A673 (cell line): ENCODE results near the gene VDR. TPM values are rescaled to one million over a fixed set of nuclear protein-coding genes. Genes with fewer than 3 reads are reported as not detected.
A peak's percentile ranks its signal among the peaks of the same experiment; 100 is the strongest.

ENCODE experiments used
- BruUV-seq: library from RNA; stranded (reverse); fragments of 400-500 nt; replicated peaks from 2 replicates; lab custom pipeline; 2021; lab: Mats Ljungman, UMichigan
- CTCF ChIA-PET: fragments of 300-600 bp; sonication (Branson Sonifier 250); formaldehyde crosslinking; loops from one replicate; lab custom pipeline; 2022; ENCODE audit warnings: antibody characterized with exemption; lab: Charles Lee
- POLR2A ChIA-PET: fragments of 300-600 bp; sonication (Branson Sonifier 250); formaldehyde crosslinking; loops from one replicate; lab custom pipeline; 2022; ENCODE audit warnings: antibody characterized with exemption; ENCODE audit not compliant: low non-redundant PET; lab: Charles Lee
- DNase-seq: peaks from one replicate; pipeline ENCODE4 v3.0.0-alpha.2; 2015; ENCODE audit warnings: low spot score
- H3K27ac ChIP-seq: fragments of 200-600 bp; sonication (generic); 2 replicates; pipeline ENCODE4 v1.5.1; 2016; ENCODE audit warnings: mixed run types, low read depth, mild to moderate bottlenecking, mixed read lengths, antibody characterized with exemption, low read length; ENCODE audit not compliant: poor library complexity, severe bottlenecking
- H3K27me3 ChIP-seq: fragments of 200-600 bp; sonication (generic); replicated peaks from 2 replicates; pipeline ENCODE4 v1.6.1; 2017; ENCODE audit warnings: mixed run types, low read depth, mild to moderate bottlenecking, mixed read lengths, antibody characterized with exemption, low read length; ENCODE audit not compliant: insufficient read depth, poor library complexity
- H3K36me3 ChIP-seq: fragments of 200-600 bp; sonication (generic); 2 replicates; pipeline ENCODE4 v1.6.1; 2016; ENCODE audit warnings: mixed run types, mild to moderate bottlenecking, mixed read lengths, antibody characterized with exemption, low read length; ENCODE audit not compliant: insufficient read depth, poor library complexity, severe bottlenecking
- H3K4me1 ChIP-seq: fragments of 200-600 bp; sonication (generic); 2 replicates; pipeline ENCODE4 v1.6.1; 2017; ENCODE audit warnings: mixed run types, mild to moderate bottlenecking, mixed read lengths, antibody characterized with exemption, low read length; ENCODE audit not compliant: insufficient read depth, poor library complexity, severe bottlenecking
- H3K4me3 ChIP-seq: fragments of 200-600 bp; sonication (generic); 2 replicates; pipeline ENCODE4 v1.5.1; 2016; ENCODE audit warnings: low read depth, mixed run types, mild to moderate bottlenecking, mixed read lengths, low read length; ENCODE audit not compliant: poor library complexity, severe bottlenecking
- H3K9me3 ChIP-seq: fragments of 200-600 bp; sonication (generic); 2 replicates; pipeline ENCODE4 v1.6.1; 2016; ENCODE audit warnings: mixed run types, low read depth, mild to moderate bottlenecking, mixed read lengths, antibody characterized with exemption, low read length; ENCODE audit not compliant: poor library complexity, severe bottlenecking
- EZH2 ChIP-seq: fragments of 200-600 bp; sonication (generic); IDR thresholded peaks from 2 replicates; pipeline ENCODE4 v1.6.1; 2017; ENCODE audit warnings: borderline replicate concordance, low read depth, mild to moderate bottlenecking, mixed read lengths, antibody characterized with exemption, low read length; ENCODE audit not compliant: poor library complexity, severe bottlenecking
- intact Hi-C: fragments of 100-400 bp; cut with micrococcal nuclease; formaldehyde crosslinking; loops from one replicate; pipeline ENCODE4 v1.10.0; 2022; ENCODE audit not compliant: unreplicated experiment
- total RNA-seq: library from RNA; stranded (reverse); gene quantifications from 2 replicates; pipeline ENCODE4 v1.2.3, GENCODE V29; 2021
- TF ChIP-seq, protein P1 (sequence below): fragments of 300-800, 200-600 bp; sonication (generic); conservative IDR thresholded peaks from 2 replicates; pipeline ENCODE4 v1.5.1; 2017; ENCODE audit warnings: low read depth, mild to moderate bottlenecking, antibody characterized with exemption, low read length, moderate library complexity, mixed read lengths

VDR gene
- total RNA-seq, 1 experiment from 2014 or later: 0.43 TPM

DNA sequence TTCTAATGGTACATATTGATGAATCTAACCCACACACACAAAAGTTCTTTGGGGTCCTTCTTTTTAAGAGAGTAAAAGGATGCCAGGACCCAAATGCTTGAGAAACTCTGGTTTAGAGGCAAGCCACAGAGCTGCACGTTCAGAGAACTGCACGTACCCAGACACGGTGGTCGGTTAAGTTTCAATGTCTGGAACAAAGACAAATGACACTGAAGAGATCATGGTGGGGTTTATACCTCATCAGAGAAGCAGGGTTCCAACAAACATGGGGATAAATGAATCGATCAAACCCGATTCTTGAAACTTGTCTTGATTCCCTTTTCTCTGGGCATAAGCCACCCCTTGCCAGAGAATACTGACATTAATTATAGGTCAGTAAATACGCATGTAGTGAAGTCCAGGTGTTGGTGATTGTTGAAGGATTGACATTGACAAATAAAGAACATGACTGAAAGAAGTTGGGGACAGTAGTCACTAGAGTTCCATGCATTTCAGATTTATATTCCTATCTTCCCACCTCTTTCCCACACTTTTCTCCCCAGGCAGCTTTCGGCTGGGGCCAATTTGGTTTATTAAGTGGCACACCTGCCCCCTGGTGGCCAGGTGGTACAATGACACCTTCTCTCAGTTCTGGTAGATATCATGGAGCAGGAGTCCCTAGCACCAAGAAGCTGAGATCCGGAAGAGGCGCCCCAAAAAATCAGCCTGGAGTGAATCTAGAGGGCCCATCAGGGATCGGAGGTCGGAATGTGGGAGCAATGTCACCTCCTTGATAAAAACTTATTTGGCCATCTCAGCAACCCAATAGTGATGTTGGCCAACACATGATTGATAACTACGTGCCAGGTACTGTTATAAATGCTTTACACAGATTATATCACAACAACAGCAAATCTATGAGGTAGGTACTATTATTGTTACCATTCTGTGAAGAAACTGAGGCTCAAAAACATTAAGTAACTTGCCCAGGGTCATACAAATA is 67.3 kb downstream of the VDR start:
- BruUV-seq: no TSS peak
- no peak for TF ChIP-seq EZH2
- TF ChIP-seq, protein P1, sequence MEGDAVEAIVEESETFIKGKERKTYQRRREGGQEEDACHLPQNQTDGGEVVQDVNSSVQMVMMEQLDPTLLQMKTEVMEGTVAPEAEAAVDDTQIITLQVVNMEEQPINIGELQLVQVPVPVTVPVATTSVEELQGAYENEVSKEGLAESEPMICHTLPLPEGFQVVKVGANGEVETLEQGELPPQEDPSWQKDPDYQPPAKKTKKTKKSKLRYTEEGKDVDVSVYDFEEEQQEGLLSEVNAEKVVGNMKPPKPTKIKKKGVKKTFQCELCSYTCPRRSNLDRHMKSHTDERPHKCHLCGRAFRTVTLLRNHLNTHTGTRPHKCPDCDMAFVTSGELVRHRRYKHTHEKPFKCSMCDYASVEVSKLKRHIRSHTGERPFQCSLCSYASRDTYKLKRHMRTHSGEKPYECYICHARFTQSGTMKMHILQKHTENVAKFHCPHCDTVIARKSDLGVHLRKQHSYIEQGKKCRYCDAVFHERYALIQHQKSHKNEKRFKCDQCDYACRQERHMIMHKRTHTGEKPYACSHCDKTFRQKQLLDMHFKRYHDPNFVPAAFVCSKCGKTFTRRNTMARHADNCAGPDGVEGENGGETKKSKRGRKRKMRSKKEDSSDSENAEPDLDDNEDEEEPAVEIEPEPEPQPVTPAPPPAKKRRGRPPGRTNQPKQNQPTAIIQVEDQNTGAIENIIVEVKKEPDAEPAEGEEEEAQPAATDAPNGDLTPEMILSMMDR: peak; percentile 95
- ChIA-PET CTCF (interaction anchor here (0.7 to 2.5 kb wide), 22 partner anchors 9 to 186 kb away, joined by 3 to 15 read pairs (median 5); partner anchors contain the start of genes HDAC7, RAPGEF3 and SLC48A1), POLR2A (no interaction called here)
- Histone ChIP-seq H3K27ac (no peak overlapping the region), H3K4me3 (no peak overlapping the region), H3K27me3 (no peaks in the 10 kb centered on the region), H3K4me1 (no peaks in the 10 kb centered on the region), H3K36me3 (no peaks in the 10 kb centered on the region), H3K9me3 (no peaks in the 10 kb centered on the region)
- DNase-seq: peak; percentile 74
- intact Hi-C loops: loop anchor here (1.0 to 5.0 kb wide), 4 partner anchors 40 to 185 kb away; no protein-coding TSS in a partner anchor

DNA sequence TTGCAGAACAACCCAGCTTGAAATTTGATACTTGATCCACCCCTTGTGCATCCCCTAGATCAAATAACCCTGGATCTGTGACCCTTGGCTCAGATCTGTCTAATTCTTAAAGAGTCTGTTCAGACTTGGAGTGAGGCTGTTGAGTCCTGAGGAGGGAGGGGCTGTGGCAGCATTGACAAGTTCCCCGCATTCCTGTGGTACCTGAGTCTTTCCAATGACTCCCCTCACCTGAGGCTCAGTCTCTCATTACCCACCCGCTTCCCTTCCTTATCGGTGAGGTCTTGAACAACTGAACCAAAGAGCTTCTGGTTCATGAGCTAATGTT is 69.0 kb downstream of the VDR start:
- Histone ChIP-seq H3K4me3 (no peak overlapping the region), H3K27ac (no peak overlapping the region), H3K9me3 (no peaks in the 10 kb centered on the region), H3K27me3 (no peaks in the 10 kb centered on the region), H3K36me3 (no peaks in the 10 kb centered on the region), H3K4me1 (no peaks in the 10 kb centered on the region)
- no TSS peak for BruUV-seq
- CTCF ChIA-PET: interaction anchor here (0.5 to 1.1 kb wide), 4 partner anchors 56 to 120 kb away, joined by 3 to 4 read pairs (median 3); no protein-coding TSS in a partner anchor
- DNase-seq: no peak
- POLR2A ChIA-PET: interaction anchor here (0.8 kb wide), 1 partner anchor 112 kb away, joined by 4 read pairs; no protein-coding TSS in a partner anchor
- intact Hi-C loops: loop anchor here (5.0 kb wide), 1 partner anchor 183 kb away; no protein-coding TSS in a partner anchor
- TF ChIP-seq EZH2: no peak
- TF ChIP-seq, protein P1: no peak

GRCh38 chr12:47835006-47835830 is 69.6 kb downstream of the VDR start:
- ChIA-PET CTCF (interaction anchor here (0.5 to 1.1 kb wide), 4 partner anchors 56 to 120 kb away, joined by 3 to 4 read pairs (median 3); no protein-coding TSS in a partner anchor), POLR2A (interaction anchor here (0.8 kb wide), 1 partner anchor 111 kb away, joined by 4 read pairs; no protein-coding TSS in a partner anchor)
- no peak overlapping the region for H3K4me3 ChIP-seq
- TF ChIP-seq, protein P1: no peak
- no peak for TF ChIP-seq EZH2
- DNase-seq: no peak
- no peaks in the 10 kb centered on the region for H3K9me3 ChIP-seq
- no peak overlapping the region for H3K27ac ChIP-seq
- intact Hi-C loops: loop anchor here (5.0 kb wide), 1 partner anchor 183 kb away; no protein-coding TSS in a partner anchor
- no peaks in the 10 kb centered on the region for H3K27me3 ChIP-seq
- no peaks in the 10 kb centered on the region for H3K4me1 ChIP-seq
- BruUV-seq: no TSS peak
- no peaks in the 10 kb centered on the region for H3K36me3 ChIP-seq
